Ramos (cell line): ENCODE data around the gene ARPC1A.
"Not testable (repeated sequence)": the region's sequence is repeated elsewhere in the genome, so short reads cannot be mapped to it uniquely, and the experiment has no call there.

Experiments
- in situ Hi-C: fragments of 300-500 bp; cut with MboI; formaldehyde crosslinking; loops from one replicate; pipeline ENCODE4 v1.14.3; 2022; ENCODE audit warnings: low sequenced_read_pairs; ENCODE audit not compliant: unreplicated experiment

ARPC1A gene

DNA sequence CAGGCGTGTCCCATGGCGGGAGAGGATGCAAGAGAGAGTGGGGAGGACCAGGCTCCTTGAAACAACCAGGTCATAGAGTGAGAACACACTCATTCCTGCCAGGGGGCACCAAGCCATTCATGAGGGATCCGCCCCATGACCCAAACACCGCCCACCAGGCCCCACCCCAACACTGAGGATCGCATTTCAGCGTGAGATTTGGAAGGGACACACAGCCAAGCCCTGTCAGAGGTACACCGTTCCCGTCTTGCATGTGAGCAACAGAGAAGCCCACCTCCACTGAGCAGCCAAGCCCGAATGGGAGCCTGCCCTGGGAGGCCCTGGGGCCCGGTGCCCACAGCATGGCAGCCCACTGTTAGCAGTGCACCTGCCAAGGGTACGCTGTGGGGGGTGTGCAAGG is 40.9 kb downstream of the ARPC1A start:
- in situ Hi-C loops = no loop called here

GRCh38 chr7:99368750-99369389 is 43.2 kb downstream of the ARPC1A start:
- in situ Hi-C loops = no loop called here

- in situ Hi-C loops = no loop called here
Measured at GRCh38 chr7:99369767-99370391, 44.2 kb downstream of the ARPC1A start.

GRCh38 chr7:99371376-99371920 is 45.8 kb downstream of the ARPC1A start:
- in situ Hi-C loops = no loop called here

- in situ Hi-C loops = no loop called here
Measured at GRCh38 chr7:99372275-99373090, 46.8 kb downstream of the ARPC1A start.

GRCh38 chr7:99373091-99374066 is 47.7 kb downstream of the ARPC1A start:
- in situ Hi-C loops = no loop called here

DNA sequence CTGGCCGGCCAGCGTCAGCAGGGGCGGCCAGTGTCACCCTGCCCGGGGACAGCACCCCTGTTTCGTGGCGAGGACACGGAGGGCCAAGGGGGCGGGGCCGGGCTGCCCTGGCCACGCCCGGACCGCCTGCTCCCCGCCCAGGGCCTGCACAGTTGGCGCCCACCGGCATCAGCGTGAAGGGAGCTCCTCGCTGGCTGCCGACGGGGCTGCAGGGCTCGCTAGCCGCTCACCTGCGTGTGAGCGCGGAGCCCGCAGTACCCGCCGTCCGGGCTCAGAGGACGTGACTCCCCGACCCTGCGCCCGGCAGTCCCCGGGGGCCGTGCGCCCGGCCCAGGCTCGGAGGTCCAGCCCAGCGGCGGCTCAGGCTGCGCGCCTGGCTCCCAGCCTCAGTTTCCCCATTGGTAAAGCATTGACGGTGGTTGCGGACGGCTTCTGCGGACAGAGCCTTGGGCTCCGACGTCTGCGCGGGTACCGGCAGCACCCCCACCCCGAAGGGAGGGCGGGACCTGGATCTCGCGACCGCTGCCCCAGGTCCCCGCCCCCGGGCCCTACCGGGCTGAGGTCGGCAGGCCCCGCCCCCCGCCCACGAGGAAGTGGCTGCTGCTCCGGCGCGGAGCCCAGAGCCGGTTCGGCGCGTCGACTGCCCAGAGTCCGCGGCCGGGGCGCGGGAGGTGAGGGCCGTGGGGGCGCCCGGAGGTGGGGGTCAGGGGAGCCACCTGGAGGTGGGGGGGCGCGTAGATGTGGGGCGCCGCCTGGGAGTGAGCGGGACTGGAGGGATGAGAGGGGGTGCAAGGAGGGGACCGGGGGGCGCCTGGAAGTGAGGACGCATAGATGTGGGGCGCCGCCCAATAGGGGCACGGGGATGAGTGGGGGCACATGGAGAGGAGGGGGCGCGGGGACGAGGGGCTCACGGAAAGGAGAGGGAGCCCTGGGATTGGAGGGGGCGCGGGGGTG is 48.7 kb downstream of the ARPC1A start, which contains the start of gene ARPC1B:
ARPC1B (plus strand) TSS at position 620 of the 954 bp plus-strand sequence. CDS start 10,985 bp downstream, outside the sequence.
- in situ Hi-C loops = no loop called here

DNA sequence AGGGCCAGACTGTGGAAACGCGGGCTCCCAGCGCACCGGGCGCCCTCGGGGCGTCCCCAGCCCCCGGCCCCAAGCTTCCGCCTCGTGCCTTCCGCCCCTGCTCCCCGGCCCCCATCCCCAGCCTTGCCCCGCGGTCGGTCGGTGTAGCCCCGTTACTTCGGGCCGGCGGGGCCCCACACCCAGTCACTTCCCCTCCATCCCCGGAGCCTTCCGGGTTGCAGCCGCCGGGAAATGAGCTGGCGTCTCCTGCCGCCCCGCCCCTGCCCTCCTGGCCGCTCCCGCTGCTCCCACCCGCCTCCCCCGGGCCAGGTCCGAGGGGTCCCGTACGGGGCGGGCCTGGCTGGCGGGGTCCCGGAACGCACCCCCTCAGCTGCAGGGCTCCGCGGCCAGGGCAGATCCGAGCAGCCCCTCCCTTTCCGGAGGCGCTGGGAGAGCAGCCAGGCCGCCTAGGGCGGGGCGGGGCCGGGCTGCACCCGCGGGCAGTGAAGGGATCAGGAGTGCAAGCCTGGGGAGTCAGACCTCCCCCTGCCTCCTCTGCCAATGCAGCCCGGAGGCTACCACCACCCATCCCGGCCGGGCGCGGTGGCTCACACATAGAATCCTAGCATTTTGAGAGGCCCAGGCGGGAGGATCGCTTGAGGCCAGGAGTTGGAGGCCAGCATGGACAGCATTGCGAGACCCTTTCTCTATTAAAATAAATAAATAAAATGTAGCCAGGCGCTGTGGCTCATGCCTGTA is 49.5 kb downstream of the ARPC1A start:
- in situ Hi-C loops = no loop called here

DNA sequence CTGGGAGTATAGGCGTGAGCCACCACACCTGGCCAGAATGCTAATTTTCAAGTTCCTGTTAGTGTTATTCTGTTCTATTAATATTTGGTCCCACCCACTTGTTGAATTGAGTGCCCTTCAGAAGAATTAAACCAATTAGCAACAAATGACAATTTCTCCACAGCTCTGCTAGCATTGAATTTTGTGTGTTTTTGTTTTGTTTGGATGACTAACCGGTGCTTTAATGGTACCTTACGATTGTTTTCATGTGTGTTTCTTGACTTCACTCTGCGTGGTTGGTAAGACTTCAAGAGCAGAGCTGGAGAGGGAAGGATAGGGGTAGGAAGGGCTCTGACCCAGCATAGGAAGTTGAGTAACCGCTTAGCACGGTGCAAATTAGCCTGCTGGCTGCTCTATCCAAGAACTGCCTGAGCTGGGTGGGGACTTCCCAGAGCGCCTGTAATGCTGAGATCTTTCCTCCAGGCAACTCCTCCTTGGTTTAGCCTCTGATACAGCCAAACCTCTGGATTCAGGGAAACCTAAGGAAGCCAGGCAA is 53.4 kb downstream of the ARPC1A start:
- in situ Hi-C loops = no loop called here

DNA sequence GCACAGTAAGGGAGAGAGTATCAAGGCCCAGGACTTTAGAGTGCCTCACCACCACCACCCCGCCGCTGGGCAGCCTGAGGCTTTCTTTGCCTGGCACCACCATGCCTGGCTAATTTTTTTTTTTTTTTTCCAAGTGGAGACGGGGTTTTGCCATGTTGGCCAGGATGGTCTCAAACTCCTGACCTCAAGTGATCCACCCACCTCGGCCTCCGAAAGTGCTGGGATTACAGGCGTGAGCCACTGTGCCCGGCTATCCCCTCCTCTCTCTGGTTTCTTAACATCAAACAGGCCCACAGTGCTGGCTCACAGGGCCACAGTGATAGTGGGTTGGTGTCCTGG is 54.0 kb downstream of the ARPC1A start:
- in situ Hi-C loops = not testable (repeated sequence)

GRCh38 chr7:99380032-99380822 is 54.5 kb downstream of the ARPC1A start:
- in situ Hi-C loops = no loop called here

GRCh38 chr7:99380823-99381663 is 55.3 kb downstream of the ARPC1A start:
- in situ Hi-C loops = no loop called here

DNA sequence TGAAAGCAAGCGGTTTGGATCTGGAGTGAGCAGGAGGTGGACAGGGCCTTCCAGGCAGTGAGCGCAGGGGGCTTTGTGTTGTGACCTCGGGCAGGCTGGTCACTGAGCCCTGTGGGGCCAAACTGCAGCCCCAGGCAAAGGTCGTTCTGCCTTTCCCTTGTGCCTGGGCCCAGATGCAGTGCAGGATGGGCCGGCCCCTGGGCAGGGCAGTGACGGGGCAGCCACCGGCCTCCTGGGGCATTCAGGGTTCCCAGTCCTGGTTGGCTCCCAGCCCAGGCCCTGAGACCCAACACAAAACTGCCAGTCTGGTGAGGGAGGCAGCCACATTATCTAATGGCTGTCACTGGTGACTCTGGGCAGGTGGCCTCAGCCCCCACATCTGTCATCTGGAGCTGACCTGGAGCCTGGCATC is 56.0 kb downstream of the ARPC1A start:
- in situ Hi-C loops = no loop called here

- in situ Hi-C loops = no loop called here
Measured at GRCh38 chr7:99383203-99383602, 57.5 kb downstream of the ARPC1A start.

GRCh38 chr7:99383791-99384370 is 58.2 kb downstream of the ARPC1A start:
- in situ Hi-C loops = no loop called here

DNA sequence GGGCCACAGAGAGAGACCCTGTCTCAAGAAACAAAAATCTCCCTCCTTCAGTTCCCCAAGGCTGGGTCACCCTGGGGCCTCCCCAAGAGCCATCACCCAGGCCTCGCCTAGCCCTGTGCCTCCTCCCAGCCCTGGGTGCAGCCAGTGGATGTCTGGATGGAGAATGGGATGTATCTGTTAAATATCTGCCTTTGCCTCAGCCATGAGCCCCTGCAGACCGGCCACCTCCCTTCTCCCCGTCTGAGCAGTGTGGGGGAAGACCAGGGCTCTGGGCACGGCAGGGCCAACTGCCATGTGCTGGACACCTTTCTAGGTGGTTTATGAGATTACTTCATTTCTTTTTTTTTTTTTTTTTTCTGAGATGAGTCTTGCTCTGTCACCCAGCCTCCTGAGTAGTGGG is 58.8 kb downstream of the ARPC1A start:
- in situ Hi-C loops = no loop called here
